Osteoblast (primary cell): ENCODE results near the gene SETD5. TPM values are rescaled to one million over a fixed set of nuclear protein-coding genes. Genes with fewer than 3 reads are reported as not detected.

Experiments used
- DNase-seq: peaks from one replicate; pipeline ENCODE4 v3.0.0; 2011; ENCODE audit warnings: low spot score, mixed read lengths; ENCODE audit not compliant: insufficient read length; ENCODE audit errors: missing footprints
- H2AFZ ChIP-seq: 2 replicates; pipeline ENCODE4 v1.6.0; 2011; ENCODE audit warnings: mild to moderate bottlenecking, low read length
- H3K27ac ChIP-seq: 2 replicates; pipeline ENCODE4 v1.5.1; 2011; ENCODE audit warnings: mild to moderate bottlenecking, low read depth, low read length, moderate library complexity
- H3K27me3 ChIP-seq: 2 replicates; pipeline ENCODE4 v1.6.0; 2012; ENCODE audit warnings: mild to moderate bottlenecking, control low read depth, inconsistent platforms, low read length, moderate library complexity; ENCODE audit not compliant: insufficient read depth
- H3K36me3 ChIP-seq: 2 replicates; pipeline ENCODE4 v1.5.1; 2011; ENCODE audit warnings: mild to moderate bottlenecking, low read length, control low read depth, moderate library complexity; ENCODE audit not compliant: insufficient read depth
- H3K4me1 ChIP-seq: 2 replicates; pipeline ENCODE4 v1.5.1; 2011; ENCODE audit warnings: mild to moderate bottlenecking, low read length, control low read depth, moderate library complexity; ENCODE audit not compliant: insufficient read depth
- H3K4me2 ChIP-seq: 2 replicates; pipeline ENCODE4 v1.6.0; 2011; ENCODE audit warnings: mild to moderate bottlenecking, low read length; ENCODE audit not compliant: insufficient read depth
- H3K4me3 ChIP-seq: fragments of 200-600 bp; sonication (generic); 3 replicates; pipeline ENCODE4 v1.5.1; 2012; ENCODE audit warnings: mild to moderate bottlenecking, low read length, inconsistent platforms; ENCODE audit not compliant: insufficient read depth
- H3K79me2 ChIP-seq: 2 replicates; pipeline ENCODE4 v1.6.0; 2012; ENCODE audit warnings: mild to moderate bottlenecking, low read length, control low read depth, inconsistent platforms; ENCODE audit not compliant: insufficient read depth
- H3K9me3 ChIP-seq: 2 replicates; pipeline ENCODE4 v1.5.1; 2011; ENCODE audit warnings: low read depth, low read length, control low read depth
- H4K20me1 ChIP-seq: 2 replicates; pipeline ENCODE4 v1.6.0; 2012; ENCODE audit warnings: mild to moderate bottlenecking, low read length, control low read depth; ENCODE audit not compliant: insufficient read depth
- total RNA-seq: library from RNA; depleted of rRNA; stranded (reverse); fragments of >200 nt; gene quantifications from 2 replicates; pipeline ENCODE4 v1.2.3, GENCODE V29; 2012
- TF ChIP-seq, protein P1 (sequence below): IDR thresholded peaks from 2 replicates; pipeline ENCODE4 v1.5.1; 2011; ENCODE audit warnings: mild to moderate bottlenecking, low read depth, low read length, moderate library complexity; ENCODE audit errors: extremely low read depth

SETD5 gene
- total RNA-seq, 1 donor: 106 TPM

DNA sequence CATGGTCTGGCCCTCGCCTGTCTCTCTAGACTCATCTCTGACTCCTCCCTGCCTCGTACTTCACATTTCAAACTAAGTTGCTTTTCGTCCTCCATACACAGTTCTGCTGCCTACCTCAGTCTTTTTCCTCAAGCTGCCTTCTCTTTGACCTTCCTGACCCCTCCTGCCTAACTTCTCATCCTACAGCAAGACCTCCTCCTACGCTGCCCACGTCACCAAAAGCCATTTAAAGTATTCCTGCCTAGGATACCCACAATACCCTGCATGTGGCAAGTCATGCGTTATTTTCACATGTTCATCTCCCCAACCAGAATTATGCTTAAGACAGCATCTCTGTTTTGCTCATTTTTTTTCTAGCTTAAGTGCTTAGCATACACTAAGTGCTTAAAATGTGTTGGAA, 99.5 kb downstream of the SETD5 start:
- Histone ChIP-seq H3K36me3 (no peaks in the 10 kb centered on the region), H3K27me3 (peaks cover 5% of the 10 kb centered on the region), H3K79me2 (no peaks in the 10 kb centered on the region), H4K20me1 (no peaks in the 10 kb centered on the region), H2AFZ (no peak overlapping the region), H3K4me2 (no peak overlapping the region), H3K4me1 (peaks cover 24% of the 10 kb centered on the region), H3K27ac (no peak overlapping the region), H3K4me3 (no peak overlapping the region), H3K9me3 (no peaks in the 10 kb centered on the region)
- peak; percentile 73 for DNase-seq
- TF ChIP-seq, protein P1, sequence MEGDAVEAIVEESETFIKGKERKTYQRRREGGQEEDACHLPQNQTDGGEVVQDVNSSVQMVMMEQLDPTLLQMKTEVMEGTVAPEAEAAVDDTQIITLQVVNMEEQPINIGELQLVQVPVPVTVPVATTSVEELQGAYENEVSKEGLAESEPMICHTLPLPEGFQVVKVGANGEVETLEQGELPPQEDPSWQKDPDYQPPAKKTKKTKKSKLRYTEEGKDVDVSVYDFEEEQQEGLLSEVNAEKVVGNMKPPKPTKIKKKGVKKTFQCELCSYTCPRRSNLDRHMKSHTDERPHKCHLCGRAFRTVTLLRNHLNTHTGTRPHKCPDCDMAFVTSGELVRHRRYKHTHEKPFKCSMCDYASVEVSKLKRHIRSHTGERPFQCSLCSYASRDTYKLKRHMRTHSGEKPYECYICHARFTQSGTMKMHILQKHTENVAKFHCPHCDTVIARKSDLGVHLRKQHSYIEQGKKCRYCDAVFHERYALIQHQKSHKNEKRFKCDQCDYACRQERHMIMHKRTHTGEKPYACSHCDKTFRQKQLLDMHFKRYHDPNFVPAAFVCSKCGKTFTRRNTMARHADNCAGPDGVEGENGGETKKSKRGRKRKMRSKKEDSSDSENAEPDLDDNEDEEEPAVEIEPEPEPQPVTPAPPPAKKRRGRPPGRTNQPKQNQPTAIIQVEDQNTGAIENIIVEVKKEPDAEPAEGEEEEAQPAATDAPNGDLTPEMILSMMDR: no peak

DNA sequence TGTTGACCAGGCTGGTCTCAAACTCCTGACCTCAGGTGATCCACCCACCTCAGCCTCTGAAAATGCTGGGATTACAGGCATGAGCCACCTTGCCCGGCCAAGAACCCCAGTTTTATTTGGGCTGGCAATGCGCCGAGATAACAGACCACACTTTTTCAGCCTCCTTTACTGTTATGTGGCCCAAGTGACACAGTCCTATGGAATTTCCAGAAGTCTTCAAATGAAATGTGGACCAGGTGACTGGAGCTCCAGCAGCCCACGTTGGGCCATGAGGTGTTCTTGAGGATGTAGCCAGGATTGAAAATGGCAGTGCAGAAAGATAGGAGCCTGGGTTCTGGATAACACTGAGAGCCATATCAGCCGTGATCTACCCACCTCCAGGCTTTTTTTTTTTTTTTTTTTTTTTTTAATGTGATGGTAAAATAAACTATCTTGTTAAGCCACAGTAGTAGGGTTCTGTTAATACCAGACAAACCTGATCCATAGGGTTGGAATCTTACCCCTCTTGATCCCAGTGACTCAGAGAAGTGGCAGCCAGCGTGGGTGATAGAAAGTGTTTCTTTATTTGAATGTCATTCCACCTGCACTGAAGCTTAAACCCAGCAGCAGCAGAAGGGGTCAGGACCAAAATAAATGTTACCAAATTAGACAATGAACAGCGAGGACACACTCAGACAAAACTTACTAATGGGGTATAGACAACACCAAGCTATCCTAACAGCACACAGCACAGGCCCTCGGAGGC, 100.6 kb downstream of the SETD5 start:
- Histone ChIP-seq H3K36me3 (no peaks in the 10 kb centered on the region), H4K20me1 (peaks cover 2% of the 10 kb centered on the region), H3K27me3 (peaks cover 5% of the 10 kb centered on the region), H3K4me2 (peak overlapping the region; percentile 10), H3K4me1 (peaks cover 24% of the 10 kb centered on the region), H3K27ac (no peak overlapping the region), H3K9me3 (no peaks in the 10 kb centered on the region), H2AFZ (no peak overlapping the region), H3K4me3 (no peak overlapping the region), H3K79me2 (no peaks in the 10 kb centered on the region)
- TF ChIP-seq, protein P1: no peak
- DNase-seq: peak; percentile 86

DNA sequence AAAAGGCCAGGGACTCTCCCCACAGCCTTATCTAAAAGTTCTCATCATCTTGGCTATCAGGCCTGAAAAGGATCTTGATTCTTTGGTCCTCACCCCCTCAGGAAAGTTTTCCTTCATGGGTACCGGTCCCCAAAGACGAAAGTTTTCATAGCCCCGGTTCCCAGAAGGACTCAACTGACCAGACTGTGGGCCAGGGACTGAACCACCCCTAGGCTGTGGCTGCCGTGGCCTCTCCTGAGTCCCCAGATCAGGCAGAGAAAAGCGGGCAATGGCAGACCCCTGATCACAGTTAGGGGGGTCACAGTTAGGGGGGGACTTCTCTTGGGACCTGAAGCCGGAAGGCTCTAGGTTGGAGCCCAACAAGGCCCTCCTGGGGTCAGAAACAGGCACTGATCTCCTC, 101.4 kb downstream of the SETD5 start:
- Histone ChIP-seq H3K79me2 (no peaks in the 10 kb centered on the region), H3K36me3 (no peaks in the 10 kb centered on the region), H3K27ac (no peak overlapping the region), H3K4me2 (no peak overlapping the region), H4K20me1 (peaks cover 3% of the 10 kb centered on the region), H2AFZ (no peak overlapping the region), H3K4me1 (peaks cover 24% of the 10 kb centered on the region), H3K4me3 (no peak overlapping the region), H3K9me3 (no peaks in the 10 kb centered on the region), H3K27me3 (peaks cover 5% of the 10 kb centered on the region)
- TF ChIP-seq, protein P1: no peak
- peak; percentile 75 for DNase-seq

DNA sequence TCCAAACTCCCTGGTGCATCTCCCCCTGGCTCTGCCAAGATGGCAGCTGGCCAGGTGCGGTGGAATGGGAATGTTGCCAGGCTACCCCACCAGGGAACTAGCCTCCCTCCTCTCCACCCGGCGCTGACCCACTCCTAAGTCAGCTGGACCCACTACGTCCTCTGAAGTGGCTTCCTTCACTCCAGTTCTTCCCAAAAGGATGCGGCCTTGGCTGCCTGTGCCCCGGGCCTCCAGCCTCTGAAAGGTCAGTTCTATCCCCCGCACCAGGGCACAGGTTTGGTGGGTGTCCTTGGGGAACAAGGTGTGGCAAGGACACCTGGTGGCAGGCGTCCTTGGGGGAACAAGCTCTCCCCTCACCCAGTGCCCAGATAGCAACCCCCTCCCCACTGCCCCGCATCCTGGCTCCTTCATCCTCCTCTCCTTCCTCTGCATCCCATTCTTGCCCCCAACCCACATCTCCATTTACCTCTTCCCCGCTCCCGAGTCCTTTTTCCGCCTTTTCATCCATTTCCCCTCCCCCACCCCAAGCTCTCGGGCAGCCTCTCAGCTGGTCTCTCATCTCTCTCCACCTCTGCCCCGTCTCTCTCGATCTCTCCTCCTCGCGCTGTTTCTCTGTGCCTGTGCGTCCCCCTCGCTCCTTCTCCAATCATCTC, 102.2 kb downstream of the SETD5 start:
- H3K27ac ChIP-seq: no peak overlapping the region
- peak; percentile 82 for DNase-seq
- H3K9me3 ChIP-seq: no peaks in the 10 kb centered on the region
- TF ChIP-seq, protein P1: no peak
- H3K79me2 ChIP-seq: no peaks in the 10 kb centered on the region
- peak overlapping the region; percentile 74 for H3K4me2 ChIP-seq
- H3K4me1 ChIP-seq: peaks cover 24% of the 10 kb centered on the region
- peak overlapping the region; percentile 51 for H3K4me3 ChIP-seq
- peaks cover 5% of the 10 kb centered on the region for H3K27me3 ChIP-seq
- no peak overlapping the region for H2AFZ ChIP-seq
- peaks cover 3% of the 10 kb centered on the region for H4K20me1 ChIP-seq
- H3K36me3 ChIP-seq: no peaks in the 10 kb centered on the region
